ENCODE measurements around the gene HNRNPA2B1.

HNRNPA2B1 gene

GRCh38 chr7:26145238-26145637, 55.3 kb downstream of the HNRNPA2B1 start:
- Histone ChIP-seq H3K27ac (ENCODE audit: low read depth, low read length) (no peak overlapping the region), H3K4me3 (ENCODE audit: low read length) (no peak overlapping the region), H3K9me3 (ENCODE audit: control insufficient read depth, insufficient read depth, low read length) (peaks cover 3% of the 10 kb centered on the region; the same call in 1 of the 2 replicates), H3K27me3 (ENCODE audit: control insufficient read depth, low read length) (peaks cover 14% of the 10 kb centered on the region), H4K20me1 (ENCODE audit: control insufficient read depth, insufficient read depth, low read depth, low read length) (no peaks in the 10 kb centered on the region), H3K4me1 (ENCODE audit: control insufficient read depth, low read length) (no peaks in the 10 kb centered on the region), H3F3A (ENCODE audit: control insufficient read depth, insufficient read depth) (0 out of 2 replicates have a peak, but pooled peaks cover 6% of the 10 kb centered on the region), H3K4me2 (ENCODE audit: low read length) (no peak overlapping the region), H3K9me2 (replicated peaks; ENCODE audit: control insufficient read depth, low read length) (no peaks in the 10 kb centered on the region), H3K79me2 (ENCODE audit: control insufficient read depth, low read length) (no peaks in the 10 kb centered on the region), H3K36me3 (ENCODE audit: control insufficient read depth, low read length) (no peaks in the 10 kb centered on the region)
- no peak for TF ChIP-seq EZH2phosphoT487 (IDR thresholded peaks at IDR 0.05; ENCODE audit: borderline replicate concordance, low read length)
- TF ChIP-seq CTCF (IDR thresholded peaks at IDR 0.05; ENCODE audit: low read depth, low read length, poor library complexity, severe bottlenecking): no peak

- H4K20me1 ChIP-seq (ENCODE audit: control insufficient read depth, insufficient read depth, low read depth, low read length): no peaks in the 10 kb centered on the region
- H3K9me2 ChIP-seq (replicated peaks; ENCODE audit: control insufficient read depth, low read length): no peaks in the 10 kb centered on the region
- peaks cover 14% of the 10 kb centered on the region for H3K27me3 ChIP-seq (ENCODE audit: control insufficient read depth, low read length)
- H3K4me2 ChIP-seq (ENCODE audit: low read length): no peak overlapping the region
- H3K4me3 ChIP-seq (ENCODE audit: low read length): no peak overlapping the region
- no peaks in the 10 kb centered on the region for H3K36me3 ChIP-seq (ENCODE audit: control insufficient read depth, low read length)
- no peaks in the 10 kb centered on the region for H3F3A ChIP-seq (ENCODE audit: control insufficient read depth, insufficient read depth)
- H3K79me2 ChIP-seq (ENCODE audit: control insufficient read depth, low read length): no peaks in the 10 kb centered on the region
- no peaks in the 10 kb centered on the region for H3K4me1 ChIP-seq (ENCODE audit: control insufficient read depth, low read length)
- no peak for TF ChIP-seq EZH2phosphoT487 (IDR thresholded peaks at IDR 0.05; ENCODE audit: borderline replicate concordance, low read length)
- TF ChIP-seq CTCF (IDR thresholded peaks at IDR 0.05; ENCODE audit: low read depth, low read length, poor library complexity, severe bottlenecking): no peak
- no peak overlapping the region for H3K27ac ChIP-seq (ENCODE audit: low read depth, low read length)
- peaks cover 3% of the 10 kb centered on the region; the same call in 1 of the 2 replicates for H3K9me3 ChIP-seq (ENCODE audit: control insufficient read depth, insufficient read depth, low read length)
Measured at GRCh38 chr7:26144184-26145080, 56.1 kb downstream of the HNRNPA2B1 start.

GRCh38 chr7:26143298-26144048, 57.1 kb downstream of the HNRNPA2B1 start:
- Histone ChIP-seq H3F3A (ENCODE audit: control insufficient read depth, insufficient read depth) (no peaks in the 10 kb centered on the region), H4K20me1 (ENCODE audit: control insufficient read depth, insufficient read depth, low read depth, low read length) (no peaks in the 10 kb centered on the region), H3K27ac (ENCODE audit: low read depth, low read length) (no peak overlapping the region), H3K36me3 (ENCODE audit: control insufficient read depth, low read length) (no peaks in the 10 kb centered on the region), H3K4me3 (ENCODE audit: low read length) (no peak overlapping the region), H3K27me3 (ENCODE audit: control insufficient read depth, low read length) (peaks cover 14% of the 10 kb centered on the region), H3K4me2 (ENCODE audit: low read length) (no peak overlapping the region), H3K79me2 (ENCODE audit: control insufficient read depth, low read length) (no peaks in the 10 kb centered on the region), H3K9me2 (replicated peaks; ENCODE audit: control insufficient read depth, low read length) (no peaks in the 10 kb centered on the region), H3K4me1 (ENCODE audit: control insufficient read depth, low read length) (no peaks in the 10 kb centered on the region), H3K9me3 (ENCODE audit: control insufficient read depth, insufficient read depth, low read length) (peaks cover 3% of the 10 kb centered on the region; the same call in 1 of the 2 replicates)
- TF ChIP-seq CTCF (IDR thresholded peaks at IDR 0.05; ENCODE audit: low read depth, low read length, poor library complexity, severe bottlenecking) (no peak), EZH2phosphoT487 (IDR thresholded peaks at IDR 0.05; ENCODE audit: borderline replicate concordance, low read length) (no peak)

Data from DOHH2 (cell line).